ENCODE data around the gene TTC7B. TPM values are rescaled to one million over a fixed set of nuclear protein-coding genes. Genes with fewer than 3 reads are reported as not detected.

TTC7B gene
- total RNA-seq, 1 donor from 2014 or later: 5.0 TPM

GRCh38 chr14:90831821-90832220 lies 15.6 kb upstream of the TTC7B start:
- intact Hi-C loops (cut with micrococcal nuclease): no loop called here

- intact Hi-C loops (cut with micrococcal nuclease): no loop called here
These were observed 14.9 kb upstream of the TTC7B start for GRCh38 chr14:90830931-90831701.

GRCh38 chr14:90829677-90830076 lies 13.4 kb upstream of the TTC7B start:
- intact Hi-C loops (cut with micrococcal nuclease): loop anchor here (2.0 to 10.0 kb wide), 3 partner anchors 231 to 445 kb away; partner anchors contain the start of gene RPS6KA5

DNA sequence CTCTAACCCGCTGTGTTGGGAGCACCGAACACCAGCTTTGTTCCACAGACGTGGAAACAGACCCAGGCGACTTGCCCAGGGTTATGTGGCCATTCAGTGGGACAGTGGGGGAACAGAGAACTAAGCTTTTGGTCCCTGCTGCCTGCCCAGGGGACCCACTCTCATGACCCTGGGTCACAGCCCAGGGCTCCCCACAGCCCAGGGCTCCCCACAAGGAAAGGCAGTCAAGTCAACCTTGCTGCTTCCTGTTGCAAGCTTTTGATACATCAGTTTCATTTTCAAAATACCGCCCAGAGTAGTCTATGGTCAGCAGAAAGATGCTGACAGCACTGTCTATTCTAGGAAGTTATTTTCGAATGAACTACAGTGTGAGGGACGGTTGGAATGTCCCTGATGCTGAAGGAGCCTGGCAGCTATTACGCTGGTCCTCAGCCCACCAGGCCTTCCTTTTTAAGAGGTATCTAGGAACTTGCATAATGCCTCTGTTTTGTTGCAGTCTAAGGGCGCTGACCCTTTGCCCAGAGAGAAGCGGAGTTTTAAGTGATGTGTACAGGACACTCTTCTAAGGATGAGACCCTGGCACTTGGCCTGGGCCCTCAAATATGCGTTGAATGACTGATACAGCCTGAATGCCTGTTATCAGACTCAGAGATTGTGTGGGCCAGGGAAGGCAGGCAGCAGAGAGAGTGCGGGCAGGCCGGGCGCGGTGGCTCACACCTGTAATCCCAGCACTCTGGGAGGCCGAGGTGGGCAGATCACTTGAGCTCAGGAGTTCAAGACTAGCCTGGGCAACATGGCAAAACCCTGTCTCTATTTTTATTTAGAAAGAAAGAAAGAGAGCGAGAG lies 12.6 kb upstream of the TTC7B start:
- intact Hi-C loops (cut with micrococcal nuclease): loop anchor here (1.0 to 10.0 kb wide), 7 partner anchors 71 to 444 kb away; partner anchors contain the start of gene RPS6KA5

- intact Hi-C loops (cut with micrococcal nuclease): loop anchor here (1.0 to 10.0 kb wide), 7 partner anchors 70 to 443 kb away; partner anchors contain the start of gene RPS6KA5
These were observed 11.8 kb upstream of the TTC7B start for GRCh38 chr14:90827919-90828610.

GRCh38 chr14:90823542-90823941 lies 7.3 kb upstream of the TTC7B start:
- intact Hi-C loops (cut with micrococcal nuclease): loop anchor here (10.0 kb wide), 2 partner anchors 351 to 439 kb away; no protein-coding TSS in a partner anchor

- intact Hi-C loops (cut with micrococcal nuclease): loop anchor here (10.0 kb wide), 2 partner anchors 354 to 436 kb away; no protein-coding TSS in a partner anchor
These were observed 4.7 kb upstream of the TTC7B start for GRCh38 chr14:90820958-90821357.

- intact Hi-C loops (cut with micrococcal nuclease): loop anchor here (10.0 kb wide), 2 partner anchors 355 to 435 kb away; no protein-coding TSS in a partner anchor
These were observed 3.6 kb upstream of the TTC7B start for GRCh38 chr14:90819734-90820393.

DNA sequence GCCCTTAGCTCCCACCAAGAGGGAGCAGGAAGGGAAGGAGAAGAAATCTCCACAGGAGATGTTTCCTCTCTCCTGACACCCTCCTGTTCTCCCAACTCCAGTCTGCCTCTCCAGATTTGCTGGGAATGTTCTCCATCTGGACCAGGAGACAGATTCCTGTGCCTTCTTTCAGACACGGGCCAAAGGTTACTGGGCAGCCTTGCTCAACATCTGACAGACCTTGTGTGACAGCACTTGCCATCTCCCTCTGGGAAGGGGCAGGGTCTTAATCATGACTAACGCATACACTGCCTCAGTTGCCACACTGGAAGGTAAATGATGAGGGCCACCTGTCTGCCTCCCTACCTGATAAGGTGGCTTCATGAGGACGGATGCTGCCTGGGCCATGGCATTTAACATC lies 2.5 kb upstream of the TTC7B start:
- intact Hi-C loops (cut with micrococcal nuclease): no loop called here

DNA sequence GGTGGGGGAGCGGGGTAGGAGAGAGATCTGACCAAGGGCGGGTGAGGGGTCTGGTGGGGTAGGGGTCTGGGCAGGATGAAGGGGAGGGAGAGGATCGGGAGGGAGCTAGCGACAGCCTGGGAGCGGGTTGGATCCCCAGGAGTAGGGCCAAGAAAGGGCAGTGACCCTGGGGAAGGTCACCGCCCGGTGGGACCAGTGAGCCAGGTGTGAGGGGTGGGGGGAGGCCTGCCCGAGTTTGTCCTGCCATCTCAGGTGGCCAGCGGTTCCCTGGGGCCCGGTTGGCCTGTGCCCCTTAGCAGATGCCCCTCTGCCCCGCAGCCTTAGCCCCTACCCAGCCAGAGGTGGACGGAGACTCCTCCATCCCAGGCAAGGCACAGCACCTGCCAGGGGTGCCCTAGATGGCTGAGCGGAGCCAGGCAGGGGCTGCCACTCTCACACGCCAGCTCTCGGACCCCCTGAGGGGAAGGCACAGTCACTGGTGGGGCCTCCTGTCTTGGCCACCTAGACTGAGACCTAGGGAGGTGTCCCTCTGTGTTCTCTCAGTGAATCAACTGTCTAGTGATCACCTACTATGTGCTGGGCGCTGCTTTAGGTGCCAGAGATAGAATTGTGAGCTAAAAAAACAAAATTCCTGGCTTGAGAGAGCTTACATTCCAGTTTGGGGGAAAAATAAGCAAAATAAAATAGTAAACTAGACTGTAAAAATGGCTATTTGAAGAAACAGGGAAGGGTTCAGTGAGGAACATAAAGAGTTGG lies 629 bp upstream of the TTC7B start:
- intact Hi-C loops (cut with micrococcal nuclease): no loop called here

DNA sequence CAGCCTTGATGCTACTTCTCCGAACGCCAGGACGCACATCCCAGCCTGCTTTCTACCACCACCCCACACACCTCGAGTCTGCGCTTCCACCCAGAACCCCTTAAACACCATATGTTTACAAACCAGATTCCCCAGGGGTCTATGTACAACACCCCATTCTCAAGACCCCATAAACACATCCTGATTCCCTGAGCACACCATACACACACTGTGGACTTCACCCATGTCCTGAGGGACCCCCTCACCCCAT lies 733 bp downstream of the TTC7B start:
- intact Hi-C loops (cut with micrococcal nuclease): no loop called here

DNA sequence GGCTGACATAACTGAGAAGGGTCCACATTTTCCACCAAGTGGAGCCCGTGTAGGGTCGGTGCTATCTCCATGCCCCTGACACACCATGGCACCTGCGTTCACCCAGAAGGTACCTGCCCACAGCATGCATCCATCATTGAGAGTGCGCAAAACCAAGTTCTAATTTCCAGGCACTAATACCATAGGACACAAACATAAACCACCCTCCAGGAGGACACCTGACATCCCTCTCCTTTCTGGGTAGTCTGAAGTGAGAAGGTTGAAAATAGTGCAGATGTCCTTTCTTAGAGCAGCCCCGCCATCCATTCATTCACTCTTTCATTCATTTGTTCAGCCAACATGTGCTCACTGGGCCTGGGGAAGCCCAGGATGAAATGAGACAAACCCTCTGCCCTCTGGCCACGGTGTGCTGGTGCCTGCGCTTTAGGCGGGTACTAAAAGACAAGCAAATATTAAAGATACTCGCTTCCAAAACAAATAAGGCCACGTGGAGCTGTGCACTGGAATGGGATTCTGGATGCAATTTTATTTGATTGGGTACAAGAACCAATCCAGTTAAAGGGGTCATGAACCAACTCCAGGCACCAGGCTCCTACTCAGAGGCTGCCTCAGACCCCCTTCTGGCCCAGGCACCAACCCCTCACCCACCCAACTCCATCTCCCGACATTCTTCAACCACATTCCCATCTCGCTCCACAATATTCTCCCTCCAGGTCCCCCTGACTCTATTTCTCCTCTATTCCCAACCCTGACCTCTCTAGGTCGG lies 1.2 kb downstream of the TTC7B start:
- intact Hi-C loops (cut with micrococcal nuclease): no loop called here

DNA sequence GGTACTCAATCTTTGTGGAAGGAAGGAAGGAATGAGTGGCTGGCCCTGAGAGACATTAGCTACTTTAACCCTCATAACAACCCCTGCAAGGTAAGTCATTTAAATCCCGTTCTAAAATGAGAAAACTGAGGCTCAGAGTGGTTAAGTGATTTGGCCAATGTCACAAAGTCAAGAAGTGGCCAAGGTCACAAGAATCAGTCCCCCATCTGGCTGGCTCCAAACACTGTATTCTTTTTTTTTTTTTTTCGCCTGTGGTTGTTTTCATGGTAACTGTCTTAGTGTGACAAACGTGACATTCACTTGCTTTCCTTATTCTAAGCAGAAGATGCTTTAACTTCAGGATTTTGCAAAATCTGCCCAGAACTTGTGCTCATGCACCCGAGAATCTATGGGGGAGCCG lies 2.8 kb downstream of the TTC7B start:
- intact Hi-C loops (cut with micrococcal nuclease): no loop called here

- intact Hi-C loops (cut with micrococcal nuclease): no loop called here
These were observed 4.1 kb downstream of the TTC7B start for GRCh38 chr14:90812109-90812508.

GRCh38 chr14:90811641-90812040 lies 4.6 kb downstream of the TTC7B start:
- intact Hi-C loops (cut with micrococcal nuclease): no loop called here

DNA sequence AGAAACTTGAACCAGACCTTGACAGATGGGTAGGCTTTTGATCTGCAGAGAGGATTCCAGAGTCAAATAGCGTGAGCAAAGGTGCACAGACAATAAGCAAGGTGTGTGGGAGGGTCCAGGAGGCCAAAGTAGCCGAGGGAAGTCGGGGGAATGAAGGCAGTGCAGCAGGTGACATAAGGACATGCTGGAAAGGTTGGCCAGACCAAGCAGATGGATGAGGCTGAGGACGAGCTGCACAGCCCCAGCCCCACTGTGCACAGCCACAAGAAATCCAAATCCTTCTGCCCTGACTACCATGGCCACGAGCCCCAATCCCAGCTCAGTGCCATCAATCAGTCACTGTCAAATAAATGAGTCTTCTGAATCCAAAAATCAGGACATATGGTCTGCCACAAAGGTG lies 5.4 kb downstream of the TTC7B start:
- intact Hi-C loops (cut with micrococcal nuclease): no loop called here

DNA sequence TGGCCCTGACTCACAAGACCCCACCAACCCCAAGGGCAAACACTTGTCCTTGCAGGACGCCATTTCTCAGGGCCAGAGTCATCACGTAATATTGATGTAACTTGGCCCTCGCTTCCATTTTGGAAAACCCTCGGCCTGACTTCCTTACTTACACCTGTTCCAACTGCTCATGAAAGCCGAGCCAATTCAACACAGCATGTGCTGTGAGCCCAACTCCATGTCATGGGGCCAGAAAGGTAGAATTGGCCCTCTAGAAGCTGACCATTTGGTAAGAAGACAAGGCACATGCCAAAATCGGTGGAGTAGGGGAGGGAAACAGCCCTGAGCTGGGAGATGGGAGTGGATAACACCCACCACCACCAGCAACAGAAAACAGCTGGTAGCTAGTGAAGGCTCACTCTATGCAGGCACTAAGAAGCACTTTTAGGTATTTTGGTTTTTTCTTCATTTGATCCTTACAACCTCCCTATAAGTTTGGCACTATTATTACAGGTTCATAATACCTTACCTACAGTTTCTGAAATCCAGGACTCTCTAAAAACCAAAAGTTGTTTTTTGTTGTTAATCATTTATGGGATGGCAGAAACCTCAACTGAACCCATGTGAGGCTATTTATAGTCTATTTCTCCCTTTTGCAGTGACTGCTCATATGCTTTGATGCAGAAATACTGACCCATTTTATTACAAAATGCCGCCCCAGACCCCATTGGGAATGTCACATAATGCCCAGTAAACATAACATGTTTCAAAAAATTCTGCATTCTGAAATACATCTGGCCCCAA lies 6.5 kb downstream of the TTC7B start:
- intact Hi-C loops (cut with micrococcal nuclease): no loop called here

DNA sequence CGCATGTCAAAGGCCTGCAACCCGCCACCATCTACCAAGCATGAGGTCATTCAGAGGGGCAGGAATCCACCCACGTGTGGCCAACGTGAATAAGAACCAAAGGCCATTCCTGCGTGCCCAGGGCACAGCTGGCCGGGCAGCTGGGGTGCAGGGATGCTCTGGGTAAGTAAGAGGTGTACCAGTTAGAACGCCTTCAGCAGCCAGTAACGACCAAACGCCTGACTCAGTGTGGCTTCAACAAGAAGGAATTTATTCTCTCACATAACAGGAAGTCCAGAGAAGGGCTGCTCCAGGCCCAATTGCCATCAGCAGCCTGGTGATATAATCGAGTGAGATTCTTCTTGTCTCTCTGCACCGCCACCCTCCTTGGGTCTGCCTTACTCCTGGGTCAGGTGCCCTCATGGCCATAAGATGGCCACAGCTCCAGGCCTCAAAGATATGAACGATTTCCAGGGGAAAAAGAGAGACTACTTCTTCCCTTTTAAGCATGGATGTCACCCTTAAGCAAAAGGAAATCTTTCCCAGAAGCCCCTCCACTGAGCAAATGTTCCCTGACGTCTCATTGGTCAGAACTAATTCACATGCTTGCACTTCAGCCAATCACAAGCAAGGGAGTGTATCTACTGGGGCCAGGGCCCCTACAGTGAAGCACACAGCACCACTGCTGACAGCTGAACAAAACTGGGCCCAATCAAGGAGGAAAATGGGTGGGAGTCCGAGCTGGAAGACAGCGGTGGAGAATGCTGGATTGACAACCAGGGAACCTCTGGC lies 7.3 kb downstream of the TTC7B start:
- intact Hi-C loops (cut with micrococcal nuclease): no loop called here
